ENCODE measurements around the gene COMMD2.

Gene COMMD2

DNA sequence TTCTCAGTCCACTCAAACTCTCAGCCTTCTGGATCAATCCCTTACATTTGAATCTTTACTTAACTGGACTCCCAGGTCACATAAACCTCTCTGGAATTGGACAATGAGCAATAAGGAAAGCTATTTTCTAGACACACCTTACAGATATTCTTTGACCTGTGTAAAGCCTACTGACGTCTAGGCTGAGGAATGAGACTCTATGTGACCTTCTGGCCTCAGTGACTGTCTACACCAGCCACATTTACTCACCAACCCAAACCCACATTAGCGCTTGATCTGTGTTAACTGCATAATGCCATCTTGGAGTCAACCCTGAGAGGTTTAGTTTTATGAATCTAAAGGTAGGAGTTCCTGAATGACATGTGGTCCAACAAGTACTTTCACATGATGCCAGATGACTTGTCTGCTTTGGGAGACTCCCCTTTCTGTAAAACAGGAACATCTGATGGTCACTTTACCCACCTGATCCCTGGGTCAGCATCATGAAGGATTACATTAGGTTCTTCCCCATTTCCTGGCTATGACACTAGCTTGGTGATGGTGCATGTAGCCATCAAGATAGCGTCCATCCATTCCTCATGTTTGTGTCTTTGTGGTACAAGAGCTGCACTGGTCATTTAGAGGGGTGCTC lies 11.4 kb upstream of the COMMD2 start:
- no peak for DNase-seq

DNA sequence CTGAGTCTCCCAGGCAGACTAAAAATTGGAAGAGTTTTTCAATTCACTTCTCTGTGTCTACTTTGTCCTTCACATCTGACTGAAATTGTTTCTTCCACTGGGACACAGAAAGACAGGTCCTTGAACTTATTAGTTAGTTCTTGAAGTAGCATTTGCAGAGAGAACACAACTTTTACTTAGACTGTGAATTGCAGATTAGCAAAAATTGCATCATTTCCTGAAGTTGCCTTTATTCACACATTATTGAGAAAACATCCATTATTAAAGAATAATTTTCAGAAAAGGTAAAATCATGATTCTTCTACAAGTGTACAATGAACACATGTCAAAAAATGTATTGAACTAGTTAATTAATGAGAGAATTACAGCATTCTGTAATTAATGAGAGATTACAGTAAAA lies 1.4 kb upstream of the COMMD2 start:
- no peak for DNase-seq

GRCh38 chr3:149752788-149753136 lies 473 bp upstream of the COMMD2 start:
- DNase-seq = no peak

DNA sequence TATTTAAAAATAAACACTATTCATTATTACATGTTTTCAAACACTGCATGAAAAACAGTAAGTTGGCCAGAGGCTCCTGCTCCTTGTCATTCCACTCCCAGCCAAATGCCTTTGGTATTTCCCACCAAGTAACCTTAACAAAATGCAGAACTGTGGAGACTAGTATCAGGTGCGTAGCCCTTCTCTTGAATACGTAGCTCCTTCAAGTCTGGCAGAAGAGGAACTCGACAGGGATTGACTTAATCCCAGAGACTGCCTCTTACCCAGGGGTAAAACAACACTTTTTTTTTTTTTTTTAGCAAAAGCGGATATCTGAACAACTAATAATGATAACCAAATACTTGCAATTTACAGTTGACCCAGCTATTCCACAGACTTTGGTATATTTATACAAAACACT lies 738 bp downstream of the COMMD2 start:
- no peak for DNase-seq

DNA sequence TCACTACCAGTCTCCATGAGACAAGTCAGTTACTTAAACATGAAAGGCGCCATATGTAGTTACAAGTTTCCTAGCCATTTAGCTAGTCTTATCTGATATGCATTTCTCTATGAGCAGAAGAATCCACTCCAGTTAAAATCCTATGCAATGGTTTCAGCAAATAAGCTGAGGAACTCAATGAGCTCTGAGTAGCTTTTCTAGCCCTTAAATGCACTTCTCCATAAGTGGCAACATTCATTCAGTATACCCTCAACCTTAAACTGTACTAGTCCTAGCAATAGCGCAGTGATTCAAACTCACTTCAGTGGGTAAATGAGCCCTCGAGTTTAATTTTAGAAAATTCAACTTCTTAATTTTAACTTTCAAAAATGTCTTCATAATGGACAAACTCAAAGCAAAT lies 7.7 kb downstream of the COMMD2 start:
- DNase-seq = no peak

DNA sequence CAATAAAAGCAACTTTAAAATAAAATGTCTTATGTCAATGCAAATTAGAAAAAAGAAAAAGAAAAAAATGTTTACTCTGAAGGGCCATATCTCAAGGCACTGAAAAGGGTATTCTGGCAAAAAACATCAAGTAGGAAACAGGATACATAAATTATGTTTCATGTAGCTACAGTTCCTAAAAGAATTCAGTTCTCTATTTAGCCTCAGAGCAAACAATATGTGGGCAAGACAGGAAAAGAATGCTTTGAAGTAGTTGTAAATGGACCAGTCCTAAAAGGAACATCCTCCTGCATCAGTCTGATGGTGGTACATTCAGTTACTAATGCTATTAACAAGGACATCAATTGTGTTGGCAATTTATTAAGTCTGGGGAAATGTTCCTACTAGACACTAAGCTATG lies 8.1 kb downstream of the COMMD2 start:
- no peak for DNase-seq

GRCh38 chr3:149739396-149739795 lies 12.9 kb downstream of the COMMD2 start:
- no peak for DNase-seq

DNA sequence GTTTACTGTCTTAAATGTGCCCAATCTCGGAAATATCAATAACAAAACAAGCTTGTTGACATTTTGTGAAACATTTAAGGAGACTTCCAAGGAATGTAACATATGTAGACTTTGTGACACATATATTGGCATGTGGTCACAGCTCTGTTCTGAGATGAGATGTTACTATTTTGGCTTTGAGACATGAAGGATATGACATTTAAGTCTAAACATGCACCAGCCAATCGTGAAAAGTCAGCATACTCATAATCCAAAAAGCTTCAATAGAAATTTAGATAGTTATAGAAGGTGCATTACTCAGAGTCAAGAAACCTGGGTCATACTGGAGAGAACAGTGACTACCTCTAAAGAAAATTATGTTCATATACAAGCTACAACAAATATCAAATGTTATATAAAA lies 13.4 kb downstream of the COMMD2 start:
- DNase-seq = no peak

- no peak for DNase-seq
Observed at GRCh38 chr3:149736953-149737205, 15.4 kb downstream of the COMMD2 start.

GRCh38 chr3:149736175-149736952 lies 15.9 kb downstream of the COMMD2 start:
- no peak for DNase-seq

GRCh38 chr3:149732234-149732633 lies 20.1 kb downstream of the COMMD2 start:
- no peak for DNase-seq

DNA sequence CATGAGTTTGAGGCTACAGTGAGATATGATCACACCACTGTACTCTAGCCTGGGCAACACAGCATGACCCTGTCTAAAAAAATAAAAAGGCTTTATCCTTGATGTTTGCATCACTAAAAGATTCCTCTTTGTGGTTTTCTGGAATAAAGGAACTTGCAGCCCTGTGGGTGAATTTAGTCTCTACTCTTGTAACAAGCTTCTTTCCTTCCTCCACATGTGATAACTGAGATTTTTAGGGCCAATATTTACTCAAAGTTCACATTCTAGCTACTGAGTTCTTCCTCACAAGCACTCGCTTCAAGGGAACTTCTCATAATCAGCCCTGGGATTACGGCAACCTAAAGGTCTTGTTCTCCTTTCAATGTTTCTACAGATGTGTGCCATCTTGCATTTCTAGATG lies 24.6 kb downstream of the COMMD2 start:
- DNase-seq = no peak

DNA sequence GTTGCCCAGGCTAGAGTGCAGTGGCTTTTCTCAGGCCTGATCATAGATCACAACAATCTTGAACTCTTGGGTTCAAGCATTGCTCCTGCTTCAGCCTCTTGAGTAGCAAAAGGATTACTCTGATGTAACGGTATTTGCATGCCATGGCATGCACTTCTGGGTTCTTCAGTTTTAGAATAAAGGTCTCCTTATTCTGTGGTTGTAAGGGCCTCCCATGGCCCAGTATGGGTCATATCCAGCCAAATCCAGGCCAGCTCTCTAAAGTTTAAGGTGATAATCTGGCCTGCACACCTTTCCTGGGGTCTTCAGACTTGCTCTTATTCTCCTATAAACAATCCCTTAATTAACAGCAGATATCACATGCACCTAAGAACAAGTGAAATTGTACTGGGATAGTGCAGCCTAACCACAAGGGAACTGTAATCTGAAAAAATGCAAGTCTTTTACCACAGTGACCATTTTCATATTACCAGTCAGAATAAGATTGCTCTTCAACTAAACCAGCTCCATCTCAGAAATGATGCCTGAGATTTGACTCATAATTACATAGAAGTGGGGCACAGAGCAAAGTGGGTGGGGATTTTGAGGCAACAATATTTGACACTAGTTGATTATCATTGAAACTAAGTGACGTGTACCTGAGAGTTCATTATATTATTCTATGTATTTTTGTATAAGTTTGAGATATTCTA lies 25.4 kb downstream of the COMMD2 start:
- DNase-seq = no peak

GRCh38 chr3:149723781-149724180 lies 28.5 kb downstream of the COMMD2 start:
- DNase-seq = no peak

DNA sequence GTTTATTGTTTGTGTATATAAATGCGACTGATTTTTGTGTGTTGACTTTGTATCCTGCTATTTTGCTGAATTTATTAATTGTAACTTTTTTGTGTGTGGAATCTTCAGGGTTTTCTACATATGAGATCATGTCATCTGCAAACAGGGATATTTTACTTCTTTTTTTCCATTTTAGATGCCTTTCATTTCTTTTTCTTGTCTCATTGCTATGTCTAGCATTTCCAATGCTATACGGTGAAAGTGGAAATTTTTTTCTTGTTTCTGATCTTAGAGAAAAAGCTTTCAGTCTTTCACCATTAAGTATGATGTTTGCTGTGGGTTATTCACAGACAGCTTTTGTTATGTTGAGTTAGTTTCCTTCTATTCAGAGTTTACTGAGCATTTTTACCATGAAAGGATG lies 31.4 kb downstream of the COMMD2 start:
- no peak for DNase-seq

- DNase-seq = peak; percentile 69
Observed at GRCh38 chr3:149717391-149718056, 34.8 kb downstream of the COMMD2 start.

DNA sequence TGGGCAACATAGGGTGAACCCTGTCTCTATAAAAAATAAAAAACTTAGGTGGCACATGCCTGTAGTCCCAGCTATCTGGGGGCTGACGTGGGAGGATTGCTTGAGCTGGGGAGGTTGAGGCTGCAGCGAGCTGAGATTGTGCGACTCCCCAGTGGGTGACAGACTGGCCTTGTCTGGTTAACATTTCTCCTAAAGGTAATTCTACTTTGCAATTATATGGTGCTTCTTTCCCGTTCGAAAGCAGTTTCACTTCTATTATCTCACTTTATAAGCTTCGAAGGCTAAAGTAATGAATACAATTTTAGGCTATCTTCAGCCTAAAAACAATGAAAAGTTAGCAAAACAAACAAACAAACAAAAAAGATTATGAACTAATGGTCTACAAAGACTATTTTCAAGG lies 35.3 kb downstream of the COMMD2 start:
- no peak for DNase-seq

DNA sequence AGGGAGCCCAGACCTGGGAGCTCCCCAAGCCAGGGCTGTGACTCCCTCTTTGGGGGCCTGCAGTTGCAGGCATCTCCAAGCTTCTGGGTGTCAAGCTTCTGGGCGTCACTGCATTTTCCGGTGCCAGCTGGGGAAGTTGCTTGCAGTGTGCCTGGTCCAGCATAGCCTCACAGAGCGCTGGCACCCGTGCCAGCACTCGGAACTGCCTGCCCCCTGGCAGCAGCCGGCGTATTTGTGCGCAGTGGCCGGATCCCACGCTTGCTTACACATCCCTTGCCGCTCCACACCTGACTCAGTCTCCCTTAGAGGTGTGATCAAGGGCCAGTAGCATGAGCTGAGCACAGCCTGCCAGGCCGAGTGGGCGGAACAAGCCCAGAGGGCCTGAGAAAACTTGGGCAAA lies 37.0 kb downstream of the COMMD2 start:
- no peak for DNase-seq

DNA sequence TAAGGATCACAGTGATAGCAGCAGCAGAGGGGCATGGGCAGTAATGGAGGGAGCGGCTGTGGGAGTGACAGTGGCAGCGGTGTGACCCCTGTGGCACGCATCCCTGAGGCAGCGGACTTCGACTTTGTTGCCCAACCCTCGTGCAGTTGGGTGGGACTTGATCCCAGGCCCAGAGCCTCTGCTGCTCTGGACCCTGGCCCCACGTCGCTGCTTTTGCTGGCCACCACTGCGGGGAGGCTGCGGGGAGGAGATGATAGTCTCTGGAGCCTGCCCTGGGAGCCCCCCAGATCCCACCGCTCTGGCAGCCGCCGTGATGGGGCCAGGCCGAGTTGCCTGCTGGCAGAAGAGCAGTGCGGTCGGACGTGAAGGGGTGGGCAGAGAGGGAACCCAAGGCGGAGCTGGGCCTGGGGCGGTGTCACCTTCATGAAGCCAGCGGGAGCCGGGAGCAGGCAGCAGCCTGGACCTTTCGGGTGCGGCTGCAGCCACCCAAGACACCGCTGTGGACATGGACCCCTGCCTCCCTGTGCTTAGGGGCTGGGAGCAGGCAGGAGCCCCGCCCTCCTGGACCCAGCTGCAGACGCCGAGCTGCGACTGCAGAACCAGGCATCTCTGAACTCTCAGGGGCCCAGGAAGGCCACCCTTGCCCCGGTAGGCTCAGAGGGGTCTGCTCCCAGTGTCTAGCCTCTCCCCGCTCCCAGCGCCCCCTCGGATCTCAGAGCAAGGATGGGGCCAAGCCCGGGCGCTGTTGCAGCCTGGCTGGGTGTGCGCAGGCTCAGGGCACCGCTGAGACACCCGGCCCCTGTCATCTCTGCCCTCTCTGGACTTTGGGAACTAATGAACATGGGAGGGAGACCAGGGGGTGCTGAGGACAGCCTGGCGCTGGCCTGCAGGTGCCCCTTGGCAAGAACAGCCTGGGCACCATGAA lies 38.3 kb downstream of the COMMD2 start:
- DNase-seq = no peak

GRCh38 chr3:149706905-149707304 lies 45.4 kb downstream of the COMMD2 start:
- DNase-seq = peak; percentile 90

- DNase-seq = no peak
Observed at GRCh38 chr3:149705416-149705815, 46.9 kb downstream of the COMMD2 start.

DNA sequence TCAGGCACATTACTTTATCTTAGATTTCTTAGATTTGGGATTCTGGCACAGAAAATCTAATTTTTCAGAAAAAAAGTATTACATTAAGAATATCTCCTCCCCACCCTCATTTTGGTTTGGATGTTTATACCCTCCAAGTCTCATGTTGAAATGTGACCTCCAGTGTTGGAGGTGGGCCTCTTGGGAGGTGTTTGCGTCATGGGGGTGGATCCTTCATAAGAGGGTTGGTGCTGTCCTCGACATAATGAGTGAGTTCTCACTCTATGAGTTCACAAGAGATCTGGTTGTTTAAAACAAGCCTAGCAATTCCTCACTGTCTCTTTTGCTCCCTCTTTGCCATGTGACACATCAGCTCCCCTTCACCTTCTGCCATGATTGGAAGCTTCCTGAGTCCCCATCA lies 48.8 kb downstream of the COMMD2 start:
- DNase-seq = no peak

All from femur (tissue), 1 donor.